IMR-90 (cell line): ENCODE results near the gene WLS. TPM values are rescaled to one million over a fixed set of nuclear protein-coding genes. Genes with fewer than 3 reads are reported as not detected.

Experiments
- ATAC-seq: fragments of 200-7000 bp; cut with Tn5 transposase; 2 replicates; pipeline ENCODE4 v1.9.1; 2020; ENCODE audit warnings: low read depth, mild to moderate bottlenecking, moderate library complexity
- BruUV-seq: library from RNA; stranded (reverse); fragments of 400-500 nt; replicated peaks from 2 replicates; lab custom pipeline; 2021; lab: Mats Ljungman, UMichigan
- CTCF ChIA-PET: fragments of 300-600 bp; formaldehyde crosslinking; extraction: SDS; loops from one replicate; lab custom pipeline; 2021; ENCODE audit warnings: antibody characterized with exemption; lab: Yijun Ruan, JAX
- POLR2A ChIA-PET: fragments of 300-600 bp; sonication (Branson Sonifier 250); formaldehyde crosslinking; loops from one replicate; lab custom pipeline; 2022; ENCODE audit warnings: antibody characterized with exemption; ENCODE audit not compliant: unreplicated experiment; lab: Charles Lee
- DNase-seq: peaks from one replicate; pipeline ENCODE4 v3.0.0; 2013
- H2AFZ ChIP-seq: replicated peaks from 2 replicates; pipeline ENCODE3; 2013; ENCODE audit warnings: low read length, mild to moderate bottlenecking; ENCODE audit not compliant: poor library complexity
- H2AK5ac ChIP-seq: 2 replicates; pipeline ENCODE4 v1.6.1; 2013; ENCODE audit warnings: low read depth, low read length, inconsistent platforms
- H2AK9ac ChIP-seq: replicated peaks from 2 replicates; pipeline ENCODE3; 2013; ENCODE audit warnings: mild to moderate bottlenecking, low read depth, low read length, moderate library complexity; ENCODE audit not compliant: poor library complexity
- H2BK120ac ChIP-seq: 2 replicates; pipeline ENCODE4 v1.6.1; 2013; ENCODE audit warnings: low read depth, low read length, inconsistent platforms
- H2BK15ac ChIP-seq: 3 replicates; pipeline ENCODE4 v1.6.1; 2013; ENCODE audit warnings: low read depth, low read length, inconsistent platforms
- H2BK20ac ChIP-seq: 2 replicates; pipeline ENCODE4 v1.6.1; 2013; ENCODE audit warnings: low read depth, mild to moderate bottlenecking, inconsistent platforms, low read length, moderate library complexity
- H2BK5ac ChIP-seq: 2 replicates; pipeline ENCODE4 v1.6.1; 2013; ENCODE audit warnings: mild to moderate bottlenecking, low read depth, low read length, inconsistent platforms; ENCODE audit not compliant: poor library complexity, severe bottlenecking
- H3K14ac ChIP-seq: replicated peaks from 2 replicates; pipeline ENCODE4 v1.6.1; 2013; ENCODE audit warnings: low read depth, low read length, inconsistent platforms
- H3K18ac ChIP-seq: 2 replicates; pipeline ENCODE4 v1.6.1; 2013; ENCODE audit warnings: low read depth, low read length, control low read depth
- H3K23ac ChIP-seq: 2 replicates; pipeline ENCODE4 v1.6.1; 2013; ENCODE audit warnings: low read depth, low read length, inconsistent platforms
- H3K27ac ChIP-seq: 2 replicates; pipeline ENCODE4 v1.5.1; 2013; ENCODE audit warnings: mild to moderate bottlenecking, control low read depth, low read length; ENCODE audit not compliant: insufficient read depth
- H3K27me3 ChIP-seq: 2 replicates; pipeline ENCODE4 v1.6.1; 2013; ENCODE audit warnings: low read length; ENCODE audit not compliant: control insufficient read depth, insufficient read depth
- H3K36me3 ChIP-seq: 2 replicates; pipeline ENCODE4 v1.6.1; 2013; ENCODE audit warnings: low read length, mixed read lengths; ENCODE audit not compliant: control insufficient read depth, insufficient read depth
- H3K4ac ChIP-seq: 2 replicates; pipeline ENCODE4 v1.6.1; 2013; ENCODE audit warnings: low read depth, low read length, inconsistent platforms
- H3K4me1 ChIP-seq: 2 replicates; pipeline ENCODE4 v1.6.1; 2013; ENCODE audit warnings: low read length, mixed read lengths; ENCODE audit not compliant: control insufficient read depth, insufficient read depth
- H3K4me2 ChIP-seq: 2 replicates; pipeline ENCODE4 v1.6.1; 2013; ENCODE audit warnings: low read depth, mild to moderate bottlenecking, control low read depth, low read length, moderate library complexity
- H3K4me3 ChIP-seq: 2 replicates; pipeline ENCODE4 v1.5.1; 2013; ENCODE audit warnings: low read depth, mild to moderate bottlenecking, control low read depth, low read length, moderate library complexity; ENCODE audit not compliant: insufficient read depth
- H3K56ac ChIP-seq: 2 replicates; pipeline ENCODE4 v1.6.1; 2013; ENCODE audit warnings: low read length, inconsistent platforms; ENCODE audit not compliant: insufficient read depth; ENCODE audit errors: extremely low read depth
- H3K79me1 ChIP-seq, 2 experiments: 2 replicates each; pipeline ENCODE4 v1.6.1; 2013; ENCODE audit warnings: low read length in 2 of 2, inconsistent platforms in 1 of 2, low read depth in 1 of 2
- H3K9ac ChIP-seq: 2 replicates; pipeline ENCODE4 v1.6.1; 2013; ENCODE audit warnings: low read depth, low read length, control low read depth
- H3K9me1 ChIP-seq: 2 replicates; pipeline ENCODE4 v1.6.1; 2013; ENCODE audit warnings: low read length, inconsistent platforms; ENCODE audit not compliant: insufficient read depth
- H3K9me3 ChIP-seq: 2 replicates; pipeline ENCODE4 v1.6.1; 2013; ENCODE audit warnings: low read length; ENCODE audit not compliant: control insufficient read depth, insufficient read depth
- H4K20me1 ChIP-seq: 2 replicates; pipeline ENCODE4 v1.6.1; 2013; ENCODE audit warnings: low read length, inconsistent platforms; ENCODE audit not compliant: insufficient read depth
- H4K5ac ChIP-seq: 2 replicates; pipeline ENCODE4 v1.6.1; 2013; ENCODE audit warnings: mild to moderate bottlenecking, low read depth, low read length, control low read depth
- H4K8ac ChIP-seq, 2 experiments: 2 replicates each; pipeline ENCODE4 v1.6.1; 2013; ENCODE audit warnings: low read depth in 2 of 2, low read length in 2 of 2, control low read depth in 1 of 2, inconsistent platforms in 1 of 2
- H4K91ac ChIP-seq: 2 replicates; pipeline ENCODE4 v1.6.1; 2013; ENCODE audit warnings: low read depth, low read length, inconsistent platforms; ENCODE audit not compliant: insufficient read depth
- CEBPB ChIP-seq: IDR thresholded peaks from 2 replicates; pipeline ENCODE4 v1.6.1; 2012; ENCODE audit warnings: low read depth, low read length, improper control_type of control experiment
- MAFK ChIP-seq: IDR thresholded peaks from 2 replicates; pipeline ENCODE4 v1.6.1; 2012; ENCODE audit warnings: low read depth, low read length, improper control_type of control experiment
- POLR2A ChIP-seq: IDR thresholded peaks from 2 replicates; pipeline ENCODE4 v1.6.1; 2012; ENCODE audit warnings: mild to moderate bottlenecking, low read depth, low read length
- WGBS, 2 experiments: methylation state at CpG; one replicate each; pipeline versions ENCODE4 v1.1.5 to v1.1.7; 2013; ENCODE audit warnings: missing lambda C conversion rate in 2 of 2; ENCODE audit not compliant: insufficient read length in 1 of 2; ENCODE audit errors: extremely low coverage in 2 of 2; 5-methylcytosine and 5-hydroxymethylcytosine counted together
- dilution Hi-C: fragments of 300-500 bp; cut with HindIII; formaldehyde crosslinking; loops from one replicate; pipeline ENCODE4 v1.14.3; 2018; ENCODE audit warnings: low sequenced_read_pairs; ENCODE audit not compliant: unreplicated experiment
- in situ Hi-C: fragments of 300-500 bp; cut with MboI; formaldehyde crosslinking; loops from 3 replicates; pipeline ENCODE4 v1.14.3; 2019; ENCODE audit warnings: low sequenced_read_pairs, inconsistent platforms, mixed read lengths
- intact Hi-C: fragments of 100-400 bp; cut with micrococcal nuclease; formaldehyde crosslinking; loops from 2 replicates; pipeline ENCODE4 v1.10.0; 2022
- polyA plus RNA-seq, 3 experiments: library from polyadenylated mRNA; depleted of rRNA; stranded (reverse); fragments of >200 nt; gene quantifications; 2 replicates each; pipeline ENCODE4 v1.2.3, GENCODE V29; 2012; ENCODE audit warnings: low replicate concordance in 1 of 3
- total RNA-seq: library from RNA; depleted of rRNA; stranded (reverse); fragments of >200 nt; gene quantifications from 2 replicates; pipeline ENCODE4 v1.2.3, GENCODE V29; 2012
- TF ChIP-seq, protein P1 (sequence below): fragments of 150-350 bp; IDR thresholded peaks from 2 replicates; pipeline ENCODE4 v1.6.1; 2016; ENCODE audit warnings: low read depth, mild to moderate bottlenecking, low read length, moderate library complexity, borderline replicate concordance

Gene WLS
- total and polyA plus RNA-seq, 2 of the 4 experiments (the other 2 are of a cell fraction): 152 to 157 TPM

DNA sequence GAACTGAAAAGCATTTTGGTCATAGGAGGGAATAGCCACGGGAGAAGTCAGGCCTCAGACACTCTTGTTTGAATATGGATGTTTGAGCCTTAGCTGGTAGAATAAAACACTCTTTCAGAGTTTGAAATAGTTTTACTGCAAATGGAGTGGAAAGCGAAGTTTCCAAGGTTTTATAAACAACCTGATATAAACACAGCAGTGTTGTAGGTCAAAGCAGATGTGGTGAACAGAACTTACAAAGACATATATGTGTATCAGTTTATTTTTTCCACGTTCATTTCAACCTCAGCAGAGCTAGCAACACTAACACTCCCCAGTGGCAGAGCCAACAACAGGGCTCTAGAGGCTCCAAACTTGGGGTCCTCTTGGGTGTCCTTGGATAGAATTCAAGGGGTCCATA is 89.9 kb downstream of the WLS start:
- no peaks in the 10 kb centered on the region for H3K27me3 ChIP-seq
- peak overlapping the region; percentile 29 for H2AFZ ChIP-seq
- H2BK5ac ChIP-seq: peak overlapping the region; percentile 94
- intact Hi-C loops: loop anchor here (1.0 kb wide), 1 partner anchor 89 kb away; no protein-coding TSS in a partner anchor
- H3K4me2 ChIP-seq: peak overlapping the region; percentile 77
- H2BK20ac ChIP-seq: peak overlapping the region; percentile 90
- in situ Hi-C loops: no loop called here
- peak overlapping the region; percentile 90 for H3K18ac ChIP-seq
- peaks cover 19% of the 10 kb centered on the region for H3K4me1 ChIP-seq
- peak overlapping the region; percentile 11 for H3K9ac ChIP-seq
- dilution Hi-C loops: no loop called here
- peak overlapping the region; percentile 72; the same call in 2 of the 3 replicates for H2BK15ac ChIP-seq
- peak overlapping the region; percentile 85 for H4K5ac ChIP-seq
- peak overlapping the region; percentile 79 for H2AK5ac ChIP-seq
- CTCF ChIA-PET: interaction anchor here (1.5 to 2.0 kb wide), 2 partner anchors 23 to 201 kb away, joined by 3 to 6 read pairs; no protein-coding TSS in a partner anchor
- peak; percentile 68 for DNase-seq
- H2AK9ac ChIP-seq: peak overlapping the region; percentile 57
- H3K79me1 ChIP-seq: peaks cover 0 to 19% of the 10 kb centered on the region in 2 experiments; a peak in 1 of 4 replicates
- no peaks in the 10 kb centered on the region for H3K9me3 ChIP-seq
- peak overlapping the region; percentile 92 for H4K91ac ChIP-seq
- POLR2A ChIA-PET: no interaction called here
- H3K14ac ChIP-seq: peak overlapping the region; percentile 94
- H4K20me1 ChIP-seq: peaks cover 3% of the 10 kb centered on the region; the same call in 1 of the 2 replicates
- H3K56ac ChIP-seq: 0 out of 2 replicates have a peak overlapping the region, but pooled peaks have one; percentile 46
- no CpG with 5 or more reads among the region's 3 CpGs for WGBS, 2 experiments
- H3K9me1 ChIP-seq: peaks cover 22% of the 10 kb centered on the region
- peaks cover 26% of the 10 kb centered on the region for H3K36me3 ChIP-seq
- H3K23ac ChIP-seq: peak overlapping the region; percentile 94
- H3K27ac ChIP-seq: peak overlapping the region; percentile 88
- peak overlapping the region; percentile 98 for H3K4ac ChIP-seq
- BruUV-seq: no TSS peak
- H3K4me3 ChIP-seq: no peak overlapping the region
- TF ChIP-seq, protein P1, sequence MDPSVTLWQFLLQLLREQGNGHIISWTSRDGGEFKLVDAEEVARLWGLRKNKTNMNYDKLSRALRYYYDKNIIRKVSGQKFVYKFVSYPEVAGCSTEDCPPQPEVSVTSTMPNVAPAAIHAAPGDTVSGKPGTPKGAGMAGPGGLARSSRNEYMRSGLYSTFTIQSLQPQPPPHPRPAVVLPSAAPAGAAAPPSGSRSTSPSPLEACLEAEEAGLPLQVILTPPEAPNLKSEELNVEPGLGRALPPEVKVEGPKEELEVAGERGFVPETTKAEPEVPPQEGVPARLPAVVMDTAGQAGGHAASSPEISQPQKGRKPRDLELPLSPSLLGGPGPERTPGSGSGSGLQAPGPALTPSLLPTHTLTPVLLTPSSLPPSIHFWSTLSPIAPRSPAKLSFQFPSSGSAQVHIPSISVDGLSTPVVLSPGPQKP: no peak
- no peak for TF ChIP-seq POLR2A
- TF ChIP-seq CEBPB: no peak
- no peak for TF ChIP-seq MAFK
- peak overlapping the region; percentile 69 for H2BK120ac ChIP-seq
- ATAC-seq: peak; percentile 69
- peak overlapping the region; percentile 5 to 63; a peak in 2 of 4 replicates for H4K8ac ChIP-seq
